ENCODE results near the gene COL28A1. TPM values are rescaled to one million over a fixed set of nuclear protein-coding genes. Genes with fewer than 3 reads are reported as not detected.

COL28A1 gene
- total RNA-seq, 1 donor from 2014 or later, result 3.3 TPM

DNA sequence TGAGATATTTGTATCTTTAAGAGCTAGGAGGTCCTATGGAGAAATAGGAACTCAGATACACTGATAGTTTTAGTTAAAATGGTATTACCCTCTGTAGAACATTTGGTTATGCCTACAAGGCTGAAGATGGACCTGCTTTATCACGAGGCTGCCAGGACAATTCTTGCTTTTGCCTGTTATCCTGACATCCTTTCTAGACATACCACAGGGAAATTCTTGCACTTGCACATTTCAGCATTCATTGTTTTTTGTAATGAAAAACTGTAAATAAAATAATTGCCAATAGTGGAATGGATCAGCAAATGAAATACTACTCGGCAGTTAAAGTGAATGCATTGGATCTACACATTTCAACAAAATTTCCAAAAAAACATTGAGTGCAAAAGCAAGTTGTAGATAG lies 9.7 kb downstream of the COL28A1 start:
- Mint-ChIP-seq H3K36me3 (no peaks in the 10 kb centered on the region), H3K27ac (no peak overlapping the region), H3K4me3 (no peak overlapping the region), H3K27me3 (no peaks in the 10 kb centered on the region), H3K9me3 (peaks cover 3% of the 10 kb centered on the region), H3K4me1 (ENCODE audit: unreplicated experiment) (peaks cover 4% of the 10 kb centered on the region)
- no peak for TF ChIP-seq CTCF (conservative IDR thresholded peaks at IDR 0.05)
- no peak for DNase-seq (ENCODE audit: extremely low spot score, unreplicated experiment)

GRCh38 chr7:7524121-7524520 lies 11.6 kb downstream of the COL28A1 start:
- H3K9me3 Mint-ChIP-seq, result peaks cover 3% of the 10 kb centered on the region
- no peak for TF ChIP-seq CTCF (conservative IDR thresholded peaks at IDR 0.05)
- H3K4me1 Mint-ChIP-seq (ENCODE audit: unreplicated experiment), result peaks cover 4% of the 10 kb centered on the region
- H3K27me3 Mint-ChIP-seq, result no peaks in the 10 kb centered on the region
- H3K27ac Mint-ChIP-seq, result no peak overlapping the region
- no peaks in the 10 kb centered on the region for H3K36me3 Mint-ChIP-seq
- H3K4me3 Mint-ChIP-seq, result no peak overlapping the region
- DNase-seq (ENCODE audit: extremely low spot score, unreplicated experiment), result no peak

- Mint-ChIP-seq H3K4me1 (ENCODE audit: unreplicated experiment) (peaks cover 12% of the 10 kb centered on the region), H3K27me3 (no peaks in the 10 kb centered on the region), H3K4me3 (no peak overlapping the region), H3K36me3 (no peaks in the 10 kb centered on the region), H3K9me3 (peaks cover 3% of the 10 kb centered on the region), H3K27ac (no peak overlapping the region)
- TF ChIP-seq CTCF (conservative IDR thresholded peaks at IDR 0.05), result no peak
- DNase-seq (ENCODE audit: extremely low spot score, unreplicated experiment), result no peak
Measured at GRCh38 chr7:7522421-7522820, 13.3 kb downstream of the COL28A1 start.

DNA sequence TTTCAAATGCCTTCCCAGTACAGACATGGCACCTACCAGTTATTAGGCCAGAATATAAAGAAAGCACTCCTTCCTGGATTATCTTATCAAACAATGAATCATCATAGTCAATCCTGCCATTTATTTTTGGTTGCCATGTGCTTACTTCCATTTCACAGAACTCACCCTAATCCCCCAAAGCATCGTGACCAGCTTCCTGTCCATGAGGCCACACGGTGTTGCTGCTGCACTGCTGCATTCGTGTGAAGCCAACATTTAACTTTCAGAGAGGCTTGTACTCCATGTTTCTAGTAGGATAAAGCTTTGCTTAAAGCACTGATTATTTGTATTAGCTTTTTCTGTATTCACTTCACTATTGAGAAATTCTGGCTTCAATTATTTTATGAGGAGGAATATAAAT lies 14.4 kb downstream of the COL28A1 start:
- H3K27me3 Mint-ChIP-seq, result no peaks in the 10 kb centered on the region
- no peak for TF ChIP-seq CTCF (conservative IDR thresholded peaks at IDR 0.05)
- peaks cover 3% of the 10 kb centered on the region for H3K9me3 Mint-ChIP-seq
- H3K4me3 Mint-ChIP-seq, result no peak overlapping the region
- H3K4me1 Mint-ChIP-seq (ENCODE audit: unreplicated experiment), result peaks cover 13% of the 10 kb centered on the region
- no peak for DNase-seq (ENCODE audit: extremely low spot score, unreplicated experiment)
- H3K27ac Mint-ChIP-seq, result no peak overlapping the region
- H3K36me3 Mint-ChIP-seq, result no peaks in the 10 kb centered on the region

GRCh38 chr7:7519528-7519927 lies 16.1 kb downstream of the COL28A1 start:
- Mint-ChIP-seq H3K27me3 (no peaks in the 10 kb centered on the region), H3K27ac (no peak overlapping the region), H3K36me3 (no peaks in the 10 kb centered on the region), H3K9me3 (no peaks in the 10 kb centered on the region), H3K4me1 (ENCODE audit: unreplicated experiment) (peaks cover 26% of the 10 kb centered on the region), H3K4me3 (no peak overlapping the region)
- DNase-seq (ENCODE audit: extremely low spot score, unreplicated experiment), result no peak
- no peak for TF ChIP-seq CTCF (conservative IDR thresholded peaks at IDR 0.05)

GRCh38 chr7:7519056-7519455 lies 16.6 kb downstream of the COL28A1 start:
- Mint-ChIP-seq H3K27ac (no peak overlapping the region), H3K36me3 (no peaks in the 10 kb centered on the region), H3K9me3 (no peaks in the 10 kb centered on the region), H3K4me1 (ENCODE audit: unreplicated experiment) (peaks cover 31% of the 10 kb centered on the region), H3K27me3 (no peaks in the 10 kb centered on the region), H3K4me3 (no peak overlapping the region)
- no peak for DNase-seq (ENCODE audit: extremely low spot score, unreplicated experiment)
- no peak for TF ChIP-seq CTCF (conservative IDR thresholded peaks at IDR 0.05)

Data from type B pancreatic cell (in vitro differentiated cells).